Astrocyte of the spinal cord (primary cell): ENCODE measurements around the gene MTG2.

Experiments used
- DNase-seq: peaks from one replicate; pipeline ENCODE4 v3.0.0; 2011; ENCODE audit warnings: low read depth, low spot score
- H3K4me3 ChIP-seq: 2 replicates; pipeline ENCODE4 v1.5.1; 2011; ENCODE audit warnings: low read depth, mild to moderate bottlenecking, low read length, moderate library complexity
- CTCF ChIP-seq: IDR thresholded peaks from 2 replicates; pipeline ENCODE4 v1.5.1; 2012; ENCODE audit warnings: low read depth, mild to moderate bottlenecking, low read length, inconsistent platforms
- in situ Hi-C: cut with HindIII; loops from 2 replicates; pipeline ENCODE4 v1.10.0; 2017; ENCODE audit warnings: low sequenced_read_pairs

Gene MTG2

GRCh38 chr20:62201173-62202082 lies 18.6 kb downstream of the MTG2 start:
- no peak overlapping the region for H3K4me3 ChIP-seq
- no peak for DNase-seq
- in situ Hi-C loops, result no loop called here
- TF ChIP-seq CTCF, result no peak

- H3K4me3 ChIP-seq, result no peak overlapping the region
- TF ChIP-seq CTCF, result no peak
- in situ Hi-C loops, result no loop called here
- DNase-seq, result no peak
These were observed 19.2 kb downstream of the MTG2 start for GRCh38 chr20:62202083-62202395.

GRCh38 chr20:62202676-62203377 lies 20.0 kb downstream of the MTG2 start:
- in situ Hi-C loops, result no loop called here
- no peak for DNase-seq
- no peak overlapping the region for H3K4me3 ChIP-seq
- no peak for TF ChIP-seq CTCF

GRCh38 chr20:62203378-62204030 lies 20.7 kb downstream of the MTG2 start:
- in situ Hi-C loops, result no loop called here
- H3K4me3 ChIP-seq, result no peak overlapping the region
- TF ChIP-seq CTCF, result no peak
- no peak for DNase-seq

- no peak overlapping the region for H3K4me3 ChIP-seq
- no peak for TF ChIP-seq CTCF
- in situ Hi-C loops, result no loop called here
These were observed 23.0 kb downstream of the MTG2 start for GRCh38 chr20:62205618-62206387.

GRCh38 chr20:62206388-62206775 lies 23.6 kb downstream of the MTG2 start:
- DNase-seq, result no peak
- TF ChIP-seq CTCF, result no peak
- in situ Hi-C loops, result no loop called here
- H3K4me3 ChIP-seq, result no peak overlapping the region

More at GRCh38 chr20:62205618-62206387, 23.0 kb downstream of the MTG2 start:
- DNase-seq, result no peak
